Stimulated activated CD4-positive, alpha-beta T cell treated with anti-CD3 and anti-CD28 coated beads, Interleukin-2, amount 100 ng/mL, for 4 hours (primary cell): Measurements from ENCODE around the gene FUCA1.
"Not testable (repeated sequence)": the region's sequence is repeated elsewhere in the genome, so short reads cannot be mapped to it uniquely, and the experiment has no call there.

Experiments used
- DNase-seq: peaks from one replicate; pipeline ENCODE4 v3.0.0-alpha.2; 2020; ENCODE audit warnings: low read depth

Gene FUCA1

DNA sequence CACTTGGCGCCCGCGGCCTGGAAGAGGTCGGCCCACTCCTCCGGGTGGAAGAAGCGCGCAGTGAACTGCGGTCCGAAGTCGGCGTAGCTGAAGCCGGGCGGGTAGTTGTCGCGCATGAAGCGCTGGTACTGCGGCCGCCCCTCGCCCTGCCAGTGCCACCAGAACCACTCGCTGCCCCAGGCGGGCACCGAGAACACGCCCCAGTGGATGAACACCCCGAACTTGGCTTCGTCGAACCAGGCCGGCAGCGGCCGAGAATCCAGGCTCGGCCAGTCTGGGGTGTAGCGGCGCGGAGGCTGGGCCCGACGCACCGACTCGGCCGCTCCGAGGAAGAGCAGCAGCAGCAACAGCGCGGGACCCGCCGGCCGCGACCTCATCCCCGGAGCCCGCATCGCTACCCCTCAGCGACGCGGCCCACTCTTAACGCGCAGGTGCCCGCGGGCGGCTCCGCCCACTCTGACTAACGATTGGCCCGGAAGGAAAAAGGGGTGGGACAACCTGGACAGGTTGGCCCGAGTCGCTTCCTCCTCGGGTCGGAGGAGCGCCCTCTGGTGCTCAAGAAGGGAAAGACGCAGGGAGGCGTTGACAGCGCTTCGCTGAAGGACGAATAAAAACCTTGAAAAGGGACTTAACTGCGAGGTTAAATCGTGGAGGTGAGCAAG lies at the start of gene FUCA1:
TSS of gene FUCA1 (minus strand) at position 396 of the 662 bp plus-strand sequence. CDS start at position 392, 4 bp downstream.
- DNase-seq, result peak; percentile 96

- DNase-seq, result peak; percentile 28
These were observed 48.4 kb upstream of the FUCA1 start for GRCh38 chr1:23916209-23917131.

DNA sequence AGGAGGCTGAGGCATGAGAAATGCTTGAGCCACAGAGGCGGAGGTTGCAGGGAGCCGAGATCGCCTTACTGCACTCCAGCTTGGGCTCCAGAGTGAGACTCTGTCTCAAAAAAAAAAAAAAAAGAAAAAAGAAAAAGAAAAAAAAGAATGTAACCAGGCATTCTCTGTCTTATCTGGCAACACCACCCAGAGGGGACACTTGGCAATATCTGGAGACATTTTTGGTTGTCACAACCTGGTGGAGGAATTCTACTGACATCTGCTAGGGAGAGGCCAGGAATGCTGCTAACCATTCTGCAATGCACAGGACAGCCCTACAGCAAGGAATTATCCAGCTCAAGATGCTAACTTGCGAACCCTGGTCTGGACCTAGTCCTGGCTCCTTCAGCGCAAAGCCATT lies 47.4 kb upstream of the FUCA1 start:
- DNase-seq, result no peak

DNA sequence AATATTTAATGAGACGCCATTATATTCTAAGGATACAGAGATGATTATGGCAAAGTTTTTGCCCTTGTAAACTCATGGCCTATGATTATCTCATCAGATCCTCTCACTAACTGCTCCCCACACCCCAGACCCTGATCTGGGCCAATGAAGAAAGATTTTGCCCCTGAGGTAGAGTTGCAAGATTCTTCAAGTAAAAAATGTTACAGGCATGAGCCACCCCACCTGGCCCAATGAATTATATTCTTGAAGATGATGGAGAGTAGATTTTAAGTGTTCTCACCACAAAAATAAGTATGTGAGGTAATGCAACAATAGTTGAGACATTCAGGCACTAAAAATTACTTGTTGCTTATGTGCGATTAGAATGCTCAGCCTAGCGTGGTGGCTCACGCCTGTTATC lies 46.8 kb upstream of the FUCA1 start:
- no peak for DNase-seq

DNA sequence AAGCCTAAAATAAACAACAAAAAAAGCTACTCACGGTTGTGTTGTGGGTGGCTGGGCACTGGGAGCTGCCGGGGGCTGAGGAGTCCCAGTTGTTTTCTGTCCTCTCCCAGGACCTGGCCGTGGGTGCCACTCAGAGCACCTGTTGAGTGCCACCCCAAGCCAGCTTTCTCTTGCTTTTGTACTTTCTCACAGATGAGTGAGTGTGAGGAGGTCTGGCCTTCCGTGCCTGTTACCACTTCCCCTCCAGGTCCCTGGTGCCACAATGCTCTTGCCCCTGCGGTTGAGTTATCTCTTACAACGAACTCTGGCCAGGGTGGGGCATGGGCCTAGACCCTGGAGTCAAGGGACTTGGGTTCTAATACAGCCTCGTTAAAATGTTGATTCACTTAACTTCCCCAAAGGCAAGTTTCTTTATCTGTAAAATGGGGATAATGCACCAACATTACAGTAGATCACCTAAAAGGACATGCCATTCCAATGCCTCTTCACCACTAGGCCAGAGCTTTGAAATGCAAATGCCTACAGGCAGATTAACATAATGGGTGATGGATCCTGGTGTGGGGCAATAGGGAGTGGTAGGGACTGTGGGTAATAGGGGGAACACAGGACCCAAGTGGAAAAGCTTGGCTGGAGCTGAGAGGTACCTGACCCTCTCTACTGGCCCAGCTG lies 45.3 kb upstream of the FUCA1 start, which contains the start of gene CNR2:
TSS of gene CNR2 (minus strand) at position 151 of the 669 bp plus-strand sequence. CDS start 37,745 bp downstream, outside the sequence.
- no peak for DNase-seq

GRCh38 chr1:23911921-23912320 lies 43.8 kb upstream of the FUCA1 start:
- DNase-seq, result no peak

GRCh38 chr1:23910553-23911246 lies 42.6 kb upstream of the FUCA1 start:
- DNase-seq, result no peak

GRCh38 chr1:23910144-23910543 lies 42.1 kb upstream of the FUCA1 start:
- no peak for DNase-seq

DNA sequence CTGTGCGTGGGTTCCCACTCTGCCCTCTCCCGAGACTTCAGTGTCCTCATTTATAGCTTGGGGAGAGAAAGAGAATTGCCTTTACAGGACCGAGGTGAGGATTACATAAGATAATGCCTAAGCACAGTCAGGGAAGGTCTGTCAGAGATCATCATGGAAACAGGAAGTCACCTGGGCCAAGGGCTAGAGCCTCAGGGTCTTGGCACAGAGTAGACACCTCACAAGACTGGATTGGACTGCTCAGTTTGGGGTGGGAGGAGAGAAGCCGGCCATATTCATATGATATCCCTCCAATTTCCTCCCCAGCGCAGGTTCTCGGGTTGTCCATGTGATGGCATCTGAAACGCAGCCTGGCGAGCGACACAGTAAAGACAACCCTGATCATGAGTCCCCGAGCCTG lies 41.3 kb upstream of the FUCA1 start:
- DNase-seq, result no peak

DNA sequence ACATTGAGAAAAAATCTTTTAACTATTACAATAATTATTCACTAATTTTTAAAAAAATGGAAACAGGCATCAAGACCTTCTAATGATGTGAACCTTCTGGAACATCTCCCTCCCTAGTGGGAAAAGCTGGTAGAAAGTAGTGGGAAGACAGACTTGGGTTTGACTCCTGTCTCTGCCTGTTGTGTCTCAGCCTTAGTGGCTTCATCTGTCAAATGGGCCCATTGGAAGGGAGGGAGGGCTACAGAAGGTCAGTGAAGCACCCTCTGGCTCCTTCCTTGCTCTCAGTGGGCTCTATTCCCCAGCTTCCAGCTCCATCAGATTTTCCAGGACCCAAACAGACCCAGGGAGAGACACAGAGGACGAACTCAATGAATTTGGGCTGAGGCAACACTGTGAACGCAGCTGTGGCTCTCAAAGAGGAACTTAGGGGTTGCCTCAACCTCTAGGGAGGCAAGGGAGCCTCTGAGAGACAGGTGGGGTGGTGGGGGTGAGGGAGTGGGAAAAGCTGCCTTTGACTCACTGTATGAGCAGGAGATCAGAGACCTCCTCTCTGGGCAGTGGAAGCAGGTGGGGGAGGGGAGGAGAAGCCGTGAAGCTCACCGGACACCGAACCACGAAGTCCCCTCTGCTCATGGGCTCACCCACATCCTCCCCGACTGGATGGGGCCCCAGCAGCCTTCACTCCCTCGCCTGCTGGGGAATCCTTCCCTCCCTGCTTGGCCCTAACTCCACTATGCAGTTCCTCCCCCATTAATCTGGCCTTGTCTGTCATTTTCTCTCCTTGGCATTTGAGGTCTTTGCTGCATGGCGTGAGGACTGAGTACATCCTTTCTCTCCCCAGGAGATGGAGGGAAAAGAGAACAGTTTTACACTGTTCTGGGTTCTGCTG lies 40.6 kb upstream of the FUCA1 start:
- no peak for DNase-seq

DNA sequence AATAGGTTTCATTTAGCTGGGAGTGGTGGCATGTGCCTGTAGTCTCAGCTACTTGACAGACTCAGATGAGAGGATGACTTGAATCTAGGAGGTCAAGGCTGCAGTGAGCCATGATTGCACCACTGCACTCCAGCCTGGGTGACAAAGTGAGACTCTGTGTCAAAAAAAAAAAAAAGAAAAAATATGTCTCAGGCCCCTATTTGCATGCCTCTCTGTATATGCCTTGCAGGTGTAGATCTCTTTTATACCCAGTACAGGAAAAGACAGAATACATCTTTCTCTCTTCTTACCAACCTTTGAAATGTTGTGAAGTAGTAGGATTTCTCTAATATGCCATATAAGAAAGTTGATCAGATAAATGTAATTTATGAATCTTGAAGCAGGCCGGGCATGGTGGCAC lies 38.6 kb upstream of the FUCA1 start:
- DNase-seq, result no peak

DNA sequence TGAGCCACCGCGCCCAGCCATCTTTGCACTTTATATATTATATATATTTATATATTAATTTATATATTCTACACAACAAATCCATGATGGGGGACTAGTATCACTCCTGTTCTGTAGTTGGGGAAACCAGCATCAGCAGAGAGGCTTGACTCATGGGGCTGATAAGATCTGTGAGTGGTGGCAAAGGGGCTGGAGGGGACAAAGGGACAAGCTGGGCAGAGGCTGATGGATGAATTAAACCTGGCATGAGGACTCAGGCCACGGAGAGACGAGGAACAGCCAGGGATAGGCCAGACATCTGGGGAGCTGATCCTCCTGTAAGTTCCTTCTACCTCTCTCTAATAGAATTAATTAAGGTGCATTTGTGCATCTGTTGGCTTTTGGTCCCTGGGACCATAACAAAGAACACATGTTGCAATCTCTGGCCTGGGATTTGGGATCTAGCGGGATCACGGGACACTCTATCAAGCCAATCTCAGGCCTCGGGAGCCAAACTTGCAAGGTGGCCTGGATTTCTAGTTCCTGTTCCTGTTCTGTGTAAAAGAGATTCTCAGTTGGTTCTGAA lies 37.5 kb upstream of the FUCA1 start:
- no peak for DNase-seq

GRCh38 chr1:23904748-23905357 lies 36.8 kb upstream of the FUCA1 start:
- DNase-seq, result no peak

DNA sequence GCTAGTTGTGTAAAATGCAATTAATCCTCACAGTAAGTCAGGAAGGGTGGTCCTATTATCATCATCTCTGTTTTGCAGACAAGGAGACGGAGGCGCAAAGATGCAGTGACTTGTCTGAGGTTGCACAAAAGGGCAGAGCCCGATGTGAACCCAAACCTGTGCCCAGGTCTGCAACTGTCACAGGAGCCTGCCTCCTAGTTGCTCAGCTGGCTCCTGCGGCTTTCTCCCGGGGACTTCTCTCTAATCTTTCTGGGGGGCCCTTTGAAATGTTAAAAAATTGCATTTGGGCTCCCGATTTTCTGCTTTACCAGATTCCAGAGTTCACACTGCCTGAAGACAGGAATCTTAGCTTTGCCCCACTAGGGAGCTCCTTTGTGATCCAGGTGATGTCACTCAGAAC lies 35.7 kb upstream of the FUCA1 start:
- DNase-seq, result no peak

GRCh38 chr1:23902321-23903278 lies 34.5 kb upstream of the FUCA1 start:
- no peak for DNase-seq

DNA sequence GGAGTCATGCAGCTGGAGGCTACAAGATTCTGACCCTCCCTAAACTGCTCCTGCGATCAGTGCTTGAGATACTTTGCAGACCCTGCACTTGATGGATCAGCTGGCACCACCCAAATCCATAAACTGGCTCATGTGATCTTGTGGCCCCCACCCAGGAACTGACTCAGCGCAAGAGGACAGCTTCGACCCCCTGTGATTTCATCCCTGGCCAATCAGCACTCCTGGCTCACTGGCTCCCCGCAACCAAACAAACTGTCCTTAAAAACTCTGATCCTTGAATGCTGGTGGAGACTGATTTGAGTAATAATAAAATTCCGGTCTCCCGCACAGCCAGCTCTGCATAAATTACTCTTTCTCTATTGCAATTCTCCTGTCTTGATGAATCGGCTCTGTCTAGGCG lies 31.9 kb upstream of the FUCA1 start:
- DNase-seq, result not testable (repeated sequence)

DNA sequence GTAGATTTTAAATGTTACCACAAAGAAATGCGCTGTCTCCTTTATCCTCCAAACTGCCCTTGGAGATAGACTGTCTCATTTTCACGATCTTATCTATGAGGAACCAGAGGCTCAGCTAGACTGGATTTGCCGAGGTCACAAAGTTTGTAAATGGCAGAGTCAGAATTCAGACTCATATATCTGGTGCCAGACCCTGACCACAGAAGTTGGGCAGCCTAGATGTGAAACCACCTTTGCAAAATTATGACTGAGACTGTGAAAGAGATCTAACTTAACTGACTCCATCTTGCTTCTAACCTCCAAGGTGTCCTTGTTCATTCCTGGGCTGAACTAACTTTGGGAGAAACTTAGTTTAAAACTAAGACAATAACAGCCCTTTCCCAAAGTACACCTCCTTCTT lies 31.0 kb upstream of the FUCA1 start:
- DNase-seq, result no peak

GRCh38 chr1:23897083-23897482 lies 29.0 kb upstream of the FUCA1 start:
- DNase-seq, result no peak

GRCh38 chr1:23896491-23896890 lies 28.4 kb upstream of the FUCA1 start:
- no peak for DNase-seq
